Heart right ventricle (tissue), 16 donors: ENCODE measurements around the gene MBOAT2. TPM values are rescaled to one million over a fixed set of nuclear protein-coding genes. Genes with fewer than 3 reads are reported as not detected.
A peak's percentile ranks its signal among the peaks of the same experiment; 100 is the strongest.

ENCODE experiments used
- ATAC-seq, 8 donors: fragments of 200-7000 bp; cut with Tn5 transposase; one replicate each; pipeline ENCODE4 v1.9.1; 2020; ENCODE audit warnings: mild to moderate bottlenecking in 8 of 8, moderate library complexity in 8 of 8, moderate number of reproducible peaks in 1 of 8
- DNase-seq, 2 donors: peaks; one replicate each; pipeline ENCODE4 v3.0.0-alpha.2; 2020
- H3K27ac ChIP-seq, 10 donors: fragments of 200-600 bp; sonication (generic) in 2 of 10; one replicate each; pipeline versions ENCODE4 v1.5.0 to v1.8.0; 2020 to 2022; ENCODE audit warnings: mild to moderate bottlenecking in 3 of 10
- H3K27me3 ChIP-seq, 7 donors: fragments of 200-600 bp; one replicate each; pipeline ENCODE4 v1.8.0; 2021 to 2022; ENCODE audit warnings: mild to moderate bottlenecking in 2 of 7
- H3K36me3 ChIP-seq, 9 donors: fragments of 200-600 bp; sonication (generic) in 1 of 9; one replicate each; pipeline versions ENCODE4 v1.5.0 to v1.8.0; 2020 to 2022; ENCODE audit warnings: mild to moderate bottlenecking in 2 of 9
- H3K4me1 ChIP-seq, 9 donors: fragments of 200-600 bp; sonication (generic) in 1 of 9; one replicate each; pipeline versions ENCODE4 v1.5.0 to v1.8.0; 2020 to 2022; ENCODE audit warnings: mild to moderate bottlenecking in 4 of 9
- H3K4me3 ChIP-seq, 10 donors: fragments of 200-600 bp; sonication (generic) in 2 of 10; one replicate each; pipeline versions ENCODE4 v1.5.0 to v1.8.0; 2020 to 2022; ENCODE audit warnings: mild to moderate bottlenecking in 7 of 10, moderate library complexity in 2 of 10
- H3K9me3 ChIP-seq, 11 donors: fragments of 200-600 bp in 10 of 11; sonication (generic) in 2 of 11; one replicate each; pipeline versions ENCODE4 v1.5.0 to v1.8.0; 2013 to 2022; ENCODE audit warnings: mild to moderate bottlenecking in 2 of 11, control low read depth in 1 of 11, moderate library complexity in 1 of 11
- WGBS, 2 donors: extraction: QIAGEN DNeasy Blood & Tissue Kit; methylation state at CpG; one replicate each; pipeline ENCODE4 v1.1.7; 2013; ENCODE audit warnings: inconsistent platforms in 1 of 2; 5-methylcytosine and 5-hydroxymethylcytosine counted together
- intact Hi-C, 10 donors: fragments of 100-400 bp; cut with DNase I; formaldehyde crosslinking; loops; one replicate each; pipeline versions ENCODE4 v1.11.1 to v1.14.2; 2022
- polyA plus RNA-seq, 2 donors: library from polyadenylated mRNA; stranded (reverse); fragments of 200-250 nt; gene quantifications; one replicate each; pipeline ENCODE4 v1.2.3, GENCODE V29; 2013
- total RNA-seq, 10 donors: library from RNA; stranded (reverse); fragmentation: NEBNext Ultra II Directional in 3 of 10; extraction: Animal tissue kit (Norgen Biotek cat#: 25700) in 3 of 10; gene quantifications; one replicate each; pipeline versions ENCODE4 v1.2.1 to v1.2.4, GENCODE V29; 2021 to 2023
- TF ChIP-seq, protein P1 (sequence below), 9 donors: fragments of 200-600 bp; sonication (generic) in 2 of 9; IDR thresholded peaks; one replicate each; pipeline versions ENCODE4 v1.5.0 to v1.8.0; 2021 to 2022; ENCODE audit warnings: antibody characterized with exemption in 9 of 9, mild to moderate bottlenecking in 5 of 9, moderate library complexity in 1 of 9
- donor health status: Arrhythmogenic right ventricular cardiomyopathy.
- donor health status: ischemic (EF 13 %, LVEDD 7.1; RV severe dilation, severe dysfunction).
- donor health status: healthy with polysubstance abuse.
- donor health status: DM: no; HTN: yes; CAD: no.
- donor health status: DM: no; HTN: no; CAD: no.
- donor health status: ischemic (EF 25% LVEDD 6.9; RV normal size, moderate dysfunction).
- donor health status: ischemic (EF 25% LVEDD 5.7; RV mildly dilated, moderate dysfunction).
- donor health status: healthy.
- donor health status: DM: yes; HTN: yes; CAD: no.
- donor health status: Ischemic cardiomyopathy.
- donor health status: ischemic (EF 35%, LVEDD 5.7; RV mildly dilated, moderate dysfunction).
- donor health status: nonischemic (EF 11% LVEDD 7.7; RV severe dilation, severe dysfunction).
- donor health status: DM: yes; HTN: yes; CAD: no.
- donor health status: PGD.
- donor health status: ischemic (EF 29% LVEDD 5.4; RV normal size, mild dysfunction).
- donor health status: nonischemic (EF 23%, LVEDD 6.1; RV moderate dilation, normal function).

MBOAT2 gene
- total and polyA plus RNA-seq, 12 donors: 6.3 to 35.3 (median 18.4) TPM

GRCh38 chr2:8929128-8929527 lies 74.4 kb downstream of the MBOAT2 start:
- no peaks in the 10 kb centered on the region for H3K27me3 ChIP-seq
- ATAC-seq (no peak), DNase-seq (no peak)
- H3K4me1 ChIP-seq: no peaks in the 10 kb centered on the region
- H3K27ac ChIP-seq: no peak overlapping the region
- TF ChIP-seq, protein P1, sequence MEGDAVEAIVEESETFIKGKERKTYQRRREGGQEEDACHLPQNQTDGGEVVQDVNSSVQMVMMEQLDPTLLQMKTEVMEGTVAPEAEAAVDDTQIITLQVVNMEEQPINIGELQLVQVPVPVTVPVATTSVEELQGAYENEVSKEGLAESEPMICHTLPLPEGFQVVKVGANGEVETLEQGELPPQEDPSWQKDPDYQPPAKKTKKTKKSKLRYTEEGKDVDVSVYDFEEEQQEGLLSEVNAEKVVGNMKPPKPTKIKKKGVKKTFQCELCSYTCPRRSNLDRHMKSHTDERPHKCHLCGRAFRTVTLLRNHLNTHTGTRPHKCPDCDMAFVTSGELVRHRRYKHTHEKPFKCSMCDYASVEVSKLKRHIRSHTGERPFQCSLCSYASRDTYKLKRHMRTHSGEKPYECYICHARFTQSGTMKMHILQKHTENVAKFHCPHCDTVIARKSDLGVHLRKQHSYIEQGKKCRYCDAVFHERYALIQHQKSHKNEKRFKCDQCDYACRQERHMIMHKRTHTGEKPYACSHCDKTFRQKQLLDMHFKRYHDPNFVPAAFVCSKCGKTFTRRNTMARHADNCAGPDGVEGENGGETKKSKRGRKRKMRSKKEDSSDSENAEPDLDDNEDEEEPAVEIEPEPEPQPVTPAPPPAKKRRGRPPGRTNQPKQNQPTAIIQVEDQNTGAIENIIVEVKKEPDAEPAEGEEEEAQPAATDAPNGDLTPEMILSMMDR (IDR thresholded peaks at IDR 0.05): no peak
- 96 to 100% methylated on average over 3 of the region's 3 CpGs for WGBS, 2 donors
- no peaks in the 10 kb centered on the region for H3K36me3 ChIP-seq
- peaks cover 0 to 6% (median 0%) of the 10 kb centered on the region in 11 donors for H3K9me3 ChIP-seq
- intact Hi-C loops: no loop called here
- no peak overlapping the region for H3K4me3 ChIP-seq

- ATAC-seq (peak in 6 of 8 donors; percentile 43 to 94 (median 88)), DNase-seq (peak in 1 of 2 donors; percentile 10)
- Histone ChIP-seq H3K9me3 (peaks cover 0 to 6% (median 0%) of the 10 kb centered on the region in 11 donors), H3K4me1 (no peaks in the 10 kb centered on the region), H3K27me3 (no peaks in the 10 kb centered on the region), H3K4me3 (no peak overlapping the region), H3K27ac (no peak overlapping the region), H3K36me3 (no peaks in the 10 kb centered on the region)
- intact Hi-C loops: no loop called here
- WGBS, 2 donors: 77 to 83% methylated on average over 17 of the region's 17 CpGs
- TF ChIP-seq, protein P1 (IDR thresholded peaks at IDR 0.05): no peak
Measured at GRCh38 chr2:8927510-8928455, 75.7 kb downstream of the MBOAT2 start.

GRCh38 chr2:8926356-8926755 lies 77.1 kb downstream of the MBOAT2 start:
- 87 to 92% methylated on average over 8 of the region's 8 CpGs for WGBS, 2 donors
- TF ChIP-seq, protein P1 (IDR thresholded peaks at IDR 0.05): no peak
- intact Hi-C loops: no loop called here
- Histone ChIP-seq H3K4me1 (no peaks in the 10 kb centered on the region), H3K27ac (no peak overlapping the region), H3K4me3 (no peak overlapping the region), H3K36me3 (no peaks in the 10 kb centered on the region), H3K9me3 (peaks cover 0 to 2% (median 0%) of the 10 kb centered on the region in 11 donors), H3K27me3 (no peaks in the 10 kb centered on the region)
- DNase-seq: no peak
- ATAC-seq: peak in 1 of 8 donors; percentile 21

- intact Hi-C loops: no loop called here
- DNase-seq (no peak), ATAC-seq (no peak)
- WGBS, 2 donors: 93 to 100% methylated on average over 2 of the region's 2 CpGs
- Histone ChIP-seq H3K9me3 (no peaks in the 10 kb centered on the region), H3K27me3 (no peaks in the 10 kb centered on the region), H3K36me3 (no peaks in the 10 kb centered on the region), H3K27ac (no peak overlapping the region), H3K4me3 (no peak overlapping the region), H3K4me1 (no peaks in the 10 kb centered on the region)
- TF ChIP-seq, protein P1 (IDR thresholded peaks at IDR 0.05): no peak
Measured at GRCh38 chr2:8925411-8925810, 78.1 kb downstream of the MBOAT2 start.
